ENCODE results near the gene HNRNPCL4.
"Not testable (repeated sequence)": the region's sequence is repeated elsewhere in the genome, so short reads cannot be mapped to it uniquely, and the experiment has no call there.

The HNRNPCL4 gene

GRCh38 chr1:13165531-13165930 lies at the start of gene HNRNPCL4:
Gene HNRNPCL4, minus strand, starts transcription at chr1:13165631. Its CDS starts 164 bp downstream, at chr1:13165467.
- H3K4me3 ChIP-seq (ENCODE audit: low read depth, low read length) = not testable (repeated sequence)

DNA sequence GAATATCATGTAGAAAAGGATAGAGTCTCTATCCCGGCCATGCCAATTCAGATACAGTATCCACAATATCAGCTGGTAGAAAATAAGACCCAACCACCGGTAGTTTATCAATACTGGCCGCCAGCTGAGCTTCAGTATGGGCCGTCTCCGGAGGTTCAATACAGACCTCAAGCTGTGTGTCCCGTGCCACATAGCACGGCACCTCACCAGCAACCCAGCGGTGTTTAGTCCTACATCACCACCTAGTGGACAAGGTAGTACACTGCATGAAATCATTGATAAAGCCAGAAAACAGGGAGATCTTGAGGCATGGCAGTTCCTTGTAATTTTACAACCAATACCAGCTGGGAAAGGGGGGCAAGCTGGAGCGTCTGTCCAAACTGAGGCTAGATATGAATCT lies 43.3 kb upstream of the HNRNPCL4 start:
- not testable (repeated sequence) for H3K4me3 ChIP-seq (ENCODE audit: low read depth, low read length)

- H3K4me3 ChIP-seq (ENCODE audit: low read depth, low read length) = not testable (repeated sequence)
Measured at GRCh38 chr1:13201309-13201708, 35.9 kb upstream of the HNRNPCL4 start, which contains the start of gene PRAMEF13. Gene PRAMEF13, minus strand, starts transcription at chr1:13201409. Its CDS starts 1,820 bp downstream, at chr1:13199589.

- not testable (repeated sequence) for H3K4me3 ChIP-seq (ENCODE audit: low read depth, low read length)
Measured at GRCh38 chr1:13171548-13171947, 6.1 kb upstream of the HNRNPCL4 start, which contains the start of gene PRAMEF9. Gene PRAMEF9, plus strand, starts transcription at chr1:13171848. Its CDS starts 3,433 bp downstream, at chr1:13175281.

DNA sequence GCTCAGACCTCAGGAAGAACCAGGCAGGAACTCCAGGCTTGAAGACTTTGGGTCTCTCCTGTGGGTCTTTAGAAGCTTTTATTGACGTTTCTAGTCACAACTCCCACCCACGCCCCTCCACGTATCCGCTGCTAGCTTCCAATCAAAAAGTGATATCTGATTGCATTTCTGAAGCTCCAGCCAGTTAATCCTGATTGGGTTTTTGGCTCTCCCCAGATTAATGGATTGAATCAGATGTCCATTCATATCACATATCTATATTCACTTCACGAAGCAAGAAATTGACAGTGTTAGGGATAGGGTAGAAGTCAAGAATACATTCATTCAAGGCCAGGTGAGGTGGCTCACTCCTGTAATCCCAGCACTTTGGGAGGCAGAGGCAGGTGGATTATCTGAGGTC lies 9.5 kb downstream of the HNRNPCL4 start, which contains the start of gene PRAMEF26:
Gene PRAMEF26 (minus strand): TSS at position 101 of the 400 bp plus-strand sequence. CDS start 2,914 bp downstream, outside the sequence.
- not testable (repeated sequence) for H3K4me3 ChIP-seq (ENCODE audit: low read depth, low read length)

- H3K4me3 ChIP-seq (ENCODE audit: low read depth, low read length) = not testable (repeated sequence)
Measured at GRCh38 chr1:13116754-13117153, 48.7 kb downstream of the HNRNPCL4 start, which contains the start of gene HNRNPCL2. Gene HNRNPCL2, minus strand, starts transcription at chr1:13116854. Its CDS starts 454 bp downstream, at chr1:13116400.

Measured in iPS-11a (cell line).